NCI-H1930 (cell line): Measurements from ENCODE around the gene SYT7.

Experiments
- DNase-seq, 2 experiments: peaks; one replicate each; lab custom pipeline; 2025; lab: John Stamatoyannopoulos, UW

SYT7 gene

DNA sequence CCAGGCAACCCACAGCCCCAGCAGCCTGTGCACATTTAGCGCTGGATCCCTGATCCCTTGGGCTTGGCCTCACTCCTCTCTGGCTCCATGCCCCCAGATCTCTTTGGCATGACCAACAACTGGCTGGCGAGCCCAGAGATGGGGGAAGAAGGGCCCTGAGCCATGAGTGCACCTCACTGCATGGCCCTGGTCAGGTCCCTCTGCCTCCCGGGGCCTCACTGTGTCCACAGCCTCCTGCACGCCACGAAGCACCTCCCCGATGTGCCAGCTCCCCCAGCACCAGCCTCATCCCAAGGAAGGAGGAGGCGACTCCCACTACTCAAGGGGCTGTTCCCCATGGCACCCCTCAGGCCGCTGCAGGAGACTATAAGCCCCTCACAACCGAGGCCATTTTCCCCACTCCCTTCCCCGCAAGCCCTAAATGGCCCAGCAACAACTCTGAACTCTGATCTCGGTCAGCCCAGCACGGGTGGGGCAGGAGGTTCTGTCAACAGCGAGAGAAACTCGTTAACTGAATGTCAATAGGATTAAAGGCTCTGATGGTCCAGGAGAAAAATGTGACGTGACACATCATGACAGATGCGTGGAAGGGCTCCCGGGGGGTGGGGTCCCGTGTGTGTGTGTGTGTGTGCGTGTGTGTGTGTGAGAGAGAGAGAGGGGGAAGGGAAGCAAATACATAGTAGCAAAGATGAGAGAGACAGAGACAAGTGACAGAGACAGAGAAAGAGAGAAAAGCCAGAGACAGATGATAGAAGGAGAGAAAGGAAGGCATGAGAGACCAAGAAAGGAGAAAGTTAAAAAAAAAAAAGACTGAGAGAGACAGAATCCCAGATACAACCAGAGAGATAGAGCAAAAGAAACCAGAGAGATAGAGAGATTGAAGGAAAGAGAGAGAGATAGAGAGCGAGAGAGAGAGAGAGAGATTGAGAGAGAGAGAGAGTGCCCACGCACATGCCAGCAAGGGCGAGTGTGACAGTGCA, 28.4 kb upstream of the SYT7 start:
- DNase-seq, result no peak

DNA sequence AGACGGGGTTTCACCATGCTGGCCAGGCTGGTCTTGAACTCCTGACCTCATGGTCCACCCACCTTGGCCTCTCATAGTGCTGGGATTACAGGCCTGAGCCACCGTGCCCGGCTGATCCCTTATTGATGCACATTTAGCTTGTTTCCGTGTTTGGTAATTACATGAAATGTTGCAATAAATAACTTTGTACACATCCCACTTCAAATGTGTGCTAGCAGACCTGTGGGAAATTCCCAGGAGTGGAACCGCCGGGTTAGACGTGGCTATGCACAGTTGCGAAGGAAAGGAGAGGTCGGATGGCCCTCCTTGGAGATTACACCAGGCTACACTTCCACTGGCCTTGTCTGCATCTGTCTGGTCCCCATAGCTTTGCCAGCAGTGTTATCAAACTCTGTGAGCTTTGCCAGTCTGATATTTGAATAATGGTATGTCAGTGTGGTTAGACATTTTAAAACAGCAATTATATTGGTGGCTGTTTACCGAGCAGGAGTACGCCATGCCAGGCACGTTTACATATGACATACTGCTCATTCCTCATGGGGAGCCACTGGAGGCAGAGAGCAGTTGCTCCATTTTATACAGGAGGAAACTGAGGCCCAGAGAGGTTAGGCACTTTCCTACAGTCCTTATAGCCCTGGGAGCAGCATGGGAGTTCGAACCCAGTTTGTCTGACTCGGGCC, 27.2 kb upstream of the SYT7 start:
- no peak for DNase-seq

DNA sequence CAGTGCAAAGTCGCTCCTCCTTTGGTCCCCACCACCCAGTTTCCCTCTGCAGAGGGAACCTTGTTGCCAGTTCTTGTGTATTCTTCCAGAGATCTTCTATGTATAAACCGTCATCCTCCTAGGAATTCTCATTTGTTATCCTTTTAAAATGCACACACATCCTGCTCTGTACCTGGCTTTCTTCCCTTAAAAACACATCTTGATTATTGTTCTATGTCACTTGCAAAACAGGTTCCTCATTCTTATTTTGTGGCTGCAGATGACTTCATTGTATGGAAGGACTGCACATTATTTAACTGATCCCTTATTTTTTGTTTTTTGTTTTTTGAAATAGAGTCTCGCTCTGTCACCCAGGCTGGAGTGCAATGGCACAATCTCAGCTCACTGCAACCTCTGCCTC, 26.6 kb upstream of the SYT7 start:
- DNase-seq, result no peak

DNA sequence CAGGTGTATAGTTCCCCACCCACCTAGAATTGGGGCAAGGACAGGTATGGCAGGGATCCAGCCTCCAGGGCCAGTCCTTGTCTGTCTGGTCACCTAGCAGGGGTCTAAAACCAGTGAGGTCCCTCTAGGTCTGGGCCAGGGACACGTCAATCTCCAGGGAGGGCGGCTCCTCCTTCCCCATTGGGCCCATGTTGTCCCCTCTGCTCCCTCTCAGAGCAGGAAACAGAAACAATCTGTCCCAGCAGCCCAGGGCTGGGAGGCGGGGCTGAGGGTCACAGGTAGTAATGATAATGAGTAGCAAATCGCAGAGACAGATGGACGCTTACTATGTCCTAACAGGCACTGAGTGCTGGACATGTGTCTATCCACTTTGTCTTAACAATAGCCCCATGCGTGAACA, 22.8 kb upstream of the SYT7 start:
- no peak for DNase-seq

DNA sequence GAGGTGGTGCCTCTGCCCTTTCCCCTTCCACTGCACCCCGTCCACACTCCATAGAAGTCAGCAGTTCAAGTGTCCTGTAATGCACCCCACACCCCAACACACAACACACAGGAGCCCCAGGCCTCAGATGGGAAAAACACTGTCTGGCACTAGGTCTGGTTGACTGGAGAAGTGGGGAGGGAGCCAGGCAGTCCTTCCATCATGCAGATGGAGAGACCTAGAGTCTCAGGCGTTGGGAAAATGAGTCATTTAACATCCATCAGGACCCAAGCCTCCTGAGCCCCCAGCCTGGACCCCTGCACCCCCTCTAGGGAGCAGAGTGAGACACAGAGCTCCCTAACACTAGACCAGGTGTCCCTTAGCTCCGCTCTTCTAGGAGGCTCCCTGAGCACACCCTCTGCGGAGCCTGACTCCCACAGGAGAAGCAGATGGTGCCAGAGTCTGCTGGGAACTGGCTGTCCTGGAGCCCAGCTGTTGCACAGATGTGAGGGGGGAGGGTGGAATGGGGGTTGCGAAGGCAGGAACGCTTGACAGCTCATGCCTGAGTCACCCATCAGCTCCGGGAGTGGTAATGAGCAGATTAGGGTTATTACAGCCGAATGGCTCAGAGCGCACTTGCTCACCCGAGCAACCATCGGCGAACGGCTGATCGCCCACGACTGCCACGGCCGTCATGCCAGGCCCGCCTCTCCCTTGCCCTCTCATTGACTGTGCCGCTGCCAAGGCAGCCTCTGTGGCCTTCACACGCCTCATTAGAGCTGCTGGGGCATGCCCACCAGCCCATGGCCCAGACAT, 22.1 kb upstream of the SYT7 start:
- DNase-seq, result no peak

DNA sequence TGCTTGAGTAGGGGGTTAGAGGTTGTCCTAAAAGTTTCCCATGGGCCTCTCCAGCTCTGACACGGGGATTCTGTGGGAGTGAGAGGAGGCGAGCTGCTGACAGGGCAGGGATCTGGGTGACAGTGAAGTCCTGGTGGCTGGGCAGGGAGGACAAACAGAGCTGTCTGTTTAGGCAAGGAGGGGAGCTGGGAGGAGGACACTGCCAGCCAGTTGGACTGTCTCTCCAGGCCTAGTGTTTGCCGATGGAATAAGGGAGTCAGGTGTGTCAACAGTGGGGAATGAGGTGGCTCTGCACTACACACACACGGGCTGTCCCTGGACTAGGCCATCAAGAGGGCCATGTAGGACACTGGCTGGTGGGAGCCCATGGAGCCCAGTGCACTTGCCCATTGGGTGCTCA, 20.6 kb upstream of the SYT7 start:
- peak in 1 of 2 experiments; percentile 14 for DNase-seq

DNA sequence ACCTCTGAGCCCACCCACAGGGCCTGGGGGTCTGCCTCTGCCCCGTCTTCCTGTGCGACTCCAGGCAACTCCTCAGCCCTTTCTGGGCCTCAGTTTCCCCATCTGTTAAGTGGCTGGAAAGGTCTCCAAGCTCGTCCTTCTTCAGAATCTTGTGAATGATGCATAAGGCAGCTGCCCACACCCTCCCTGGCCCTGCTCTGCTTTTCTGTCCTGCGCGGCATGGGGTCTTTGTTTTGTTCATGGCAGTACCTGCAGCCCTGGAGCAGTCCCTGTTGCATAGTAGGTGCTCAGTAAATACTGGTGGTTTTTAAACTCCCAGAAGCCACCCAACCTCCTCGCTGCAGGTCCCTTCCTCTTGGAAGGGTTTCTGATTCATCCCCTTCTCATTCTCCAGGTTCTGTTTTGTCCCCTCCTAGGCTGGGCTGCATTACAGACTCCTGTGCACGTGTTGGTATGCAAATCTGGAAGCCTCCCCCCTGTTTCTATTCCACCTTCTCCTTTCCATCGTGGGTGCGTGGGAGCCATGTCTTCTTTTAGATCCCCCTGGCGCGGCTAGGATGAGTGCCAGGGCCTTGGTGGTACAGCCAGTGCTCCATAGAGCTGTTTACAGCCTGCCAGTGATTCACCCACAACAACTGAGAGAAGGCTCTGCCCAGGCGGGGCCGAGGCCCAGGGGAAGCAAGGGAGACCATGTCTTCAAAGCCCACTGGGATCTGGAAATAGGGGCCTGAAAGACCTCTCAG, 19.3 kb upstream of the SYT7 start:
- DNase-seq, result no peak

DNA sequence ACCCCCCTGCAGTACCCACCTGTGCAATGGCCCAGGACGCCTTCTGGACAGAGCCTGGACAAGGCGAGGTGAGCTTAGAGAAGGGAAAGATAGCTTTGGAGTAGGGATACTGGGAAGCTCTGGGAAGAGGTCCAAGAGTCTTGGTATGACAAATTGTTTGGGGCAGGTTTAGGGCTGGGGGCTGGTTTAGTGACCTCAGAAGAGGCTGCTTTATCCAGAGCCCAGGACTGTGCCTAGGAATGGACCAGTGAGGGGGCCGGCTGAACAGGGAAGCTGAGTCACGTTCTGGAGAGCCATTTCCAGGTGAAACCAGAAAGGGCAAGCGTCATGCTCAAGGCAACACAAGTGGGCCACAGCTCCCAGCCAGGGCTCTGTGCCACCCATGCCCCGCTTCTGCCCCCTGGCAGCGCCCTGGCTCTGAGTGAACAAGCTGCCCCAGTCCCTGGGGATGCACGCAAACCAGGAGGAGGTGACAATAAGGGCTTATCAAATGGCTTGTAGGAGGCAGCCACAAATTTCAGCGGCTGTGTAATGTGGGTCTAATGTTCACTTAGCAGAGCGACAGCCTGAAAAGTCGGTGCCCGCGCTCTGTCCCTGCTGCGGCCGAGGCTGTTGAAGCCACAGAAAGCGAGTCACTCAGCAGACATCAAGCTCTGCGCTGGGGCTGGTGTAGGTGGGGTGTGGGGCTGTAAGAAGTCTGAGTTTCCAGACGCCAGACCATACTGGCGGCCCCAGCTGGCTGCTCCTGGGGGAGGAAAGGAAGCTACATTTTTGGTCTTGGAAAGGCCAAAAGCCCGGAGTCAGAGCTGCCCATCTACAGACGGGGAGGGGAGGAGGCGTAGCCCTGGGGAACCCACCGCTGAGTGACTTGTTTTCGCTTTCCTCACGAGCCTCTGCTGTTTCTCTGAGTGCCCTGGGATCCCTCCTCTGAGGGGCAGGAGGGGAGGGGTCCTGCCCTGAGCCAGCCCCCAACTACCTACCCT, 18.3 kb upstream of the SYT7 start:
- no peak for DNase-seq

DNA sequence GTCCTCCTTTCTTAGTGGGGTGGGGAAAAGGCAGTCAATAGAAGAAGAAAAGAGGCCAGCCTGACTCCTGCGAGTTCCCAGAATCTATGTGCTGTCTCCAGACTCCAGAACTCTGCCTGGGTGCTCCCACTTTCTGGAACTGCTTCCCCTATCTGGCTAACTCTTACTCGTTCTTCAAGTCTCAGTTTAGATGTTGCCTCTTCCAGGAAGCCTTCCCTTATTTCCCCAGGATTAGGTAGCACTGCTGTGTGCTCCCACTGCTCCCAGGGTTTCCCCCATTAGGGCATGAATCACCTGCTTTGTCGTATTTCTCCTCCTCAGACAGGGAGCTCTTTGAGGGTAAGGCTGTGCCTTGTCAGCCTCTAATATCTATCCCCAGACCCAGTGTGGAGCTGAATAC, 17.5 kb upstream of the SYT7 start:
- no peak for DNase-seq

DNA sequence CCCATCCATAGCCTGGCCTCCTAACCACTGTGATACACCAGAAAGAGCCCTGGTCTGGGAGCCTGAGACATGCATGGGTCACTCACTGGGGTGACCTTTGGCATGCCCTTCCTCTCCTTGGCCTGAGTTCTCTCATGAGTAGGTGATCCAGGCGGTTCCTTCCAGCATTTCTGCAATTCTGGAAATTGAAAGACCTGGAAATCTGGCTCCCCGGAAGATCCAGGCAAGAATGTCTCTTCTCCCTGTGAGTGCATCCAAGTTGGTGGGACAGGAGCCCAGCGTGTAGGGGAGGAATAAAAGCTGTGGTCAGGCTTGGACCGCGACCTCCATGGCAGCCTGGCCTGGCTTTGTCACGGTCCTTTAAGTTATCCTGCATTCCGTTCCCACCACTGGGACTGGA, 16.1 kb upstream of the SYT7 start:
- DNase-seq, result no peak

DNA sequence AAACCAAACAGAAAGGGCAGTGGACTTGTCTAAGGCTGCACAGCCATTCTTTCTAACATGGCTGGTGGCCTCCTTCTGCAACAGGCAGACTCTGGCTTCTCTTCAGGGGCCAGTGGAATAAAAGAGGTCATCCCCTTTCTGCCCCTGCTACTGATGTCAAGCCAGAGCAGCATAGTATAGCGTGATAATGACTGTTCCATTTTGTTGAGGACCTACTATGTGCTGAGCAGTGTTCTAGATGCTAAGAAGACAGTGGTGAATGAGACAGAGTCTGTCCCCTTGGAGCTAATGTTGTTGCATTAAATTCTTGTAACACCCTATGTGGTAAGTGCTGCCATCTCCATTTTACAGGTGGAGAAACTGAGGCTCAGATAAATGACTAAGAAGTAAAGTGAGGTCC, 15.7 kb upstream of the SYT7 start:
- DNase-seq, result no peak

DNA sequence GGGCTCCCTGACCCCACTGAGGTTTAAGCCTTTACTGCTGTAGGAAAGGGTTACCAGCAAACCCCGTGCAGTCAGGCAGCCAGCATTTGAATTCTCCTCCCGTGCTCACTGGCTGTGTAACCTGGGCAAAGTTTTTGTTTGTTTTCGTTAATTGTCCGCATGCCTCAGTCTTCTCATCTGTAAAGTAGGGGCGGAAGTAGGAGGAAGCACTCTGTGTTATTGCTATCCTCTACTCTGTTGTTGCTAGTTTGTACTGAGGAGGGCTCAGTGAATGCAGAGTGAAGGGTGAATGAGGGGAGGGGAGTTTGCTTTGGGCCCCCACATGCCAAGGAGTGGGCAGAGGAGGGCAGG, 14.0 kb upstream of the SYT7 start:
- DNase-seq, result no peak

DNA sequence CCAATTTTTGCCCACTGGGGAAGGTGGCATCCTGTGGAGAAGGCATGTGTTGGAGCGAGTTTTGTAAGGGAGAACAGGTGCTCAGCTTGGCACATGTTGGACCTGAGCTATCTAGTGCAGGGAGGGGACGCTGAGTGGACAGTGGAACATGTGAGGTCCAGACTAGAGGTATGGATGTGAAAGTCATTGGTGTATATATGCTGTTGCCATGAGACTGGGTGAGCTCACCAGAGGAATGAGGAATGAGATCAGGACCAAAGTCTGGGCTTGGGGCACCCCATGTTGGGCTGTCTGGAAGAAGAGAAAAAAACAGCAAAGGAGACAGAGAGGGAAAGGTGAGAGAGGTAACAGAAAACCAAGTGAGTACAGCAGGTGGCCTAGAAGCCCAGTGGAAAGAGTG, 12.3 kb upstream of the SYT7 start:
- DNase-seq, result no peak

DNA sequence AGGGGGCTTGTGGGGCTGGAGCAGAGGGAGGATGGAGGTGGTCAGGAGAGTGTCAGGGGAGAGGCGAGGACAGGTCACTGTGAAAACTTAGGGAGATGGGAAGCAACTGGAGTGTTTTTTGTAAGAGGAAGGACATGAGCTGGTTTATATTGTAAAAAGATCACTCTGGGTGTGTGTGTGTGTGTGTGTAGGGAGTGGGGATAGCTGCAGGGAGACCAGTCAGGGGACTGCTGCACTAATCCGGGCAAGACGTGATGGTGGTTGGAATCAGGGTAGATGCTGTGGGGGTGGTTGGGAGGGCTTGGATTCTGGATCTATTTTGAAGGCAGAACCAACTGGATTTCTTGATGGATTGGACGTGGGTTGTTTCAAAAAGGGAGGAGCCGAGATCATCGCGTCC, 11.3 kb upstream of the SYT7 start:
- no peak for DNase-seq

DNA sequence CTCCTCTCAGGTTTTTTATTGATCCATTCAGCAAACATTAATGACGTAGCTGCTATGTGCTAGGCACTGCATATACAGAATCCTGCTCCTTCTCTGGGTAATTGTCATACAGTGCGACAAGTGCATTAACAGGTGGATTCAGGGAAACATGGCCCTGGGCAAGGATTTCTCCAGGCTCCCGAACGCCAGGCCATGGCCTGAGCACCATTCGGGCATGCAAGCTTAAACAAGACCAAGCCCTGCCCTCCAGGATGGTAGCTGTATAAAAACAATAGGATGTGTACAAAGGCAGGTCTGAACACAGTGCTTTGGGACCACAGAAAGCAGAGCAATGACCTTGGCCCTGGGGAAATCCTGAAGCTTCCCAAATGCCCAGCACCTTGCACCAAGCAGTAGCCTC, 9.1 kb upstream of the SYT7 start:
- DNase-seq, result no peak

DNA sequence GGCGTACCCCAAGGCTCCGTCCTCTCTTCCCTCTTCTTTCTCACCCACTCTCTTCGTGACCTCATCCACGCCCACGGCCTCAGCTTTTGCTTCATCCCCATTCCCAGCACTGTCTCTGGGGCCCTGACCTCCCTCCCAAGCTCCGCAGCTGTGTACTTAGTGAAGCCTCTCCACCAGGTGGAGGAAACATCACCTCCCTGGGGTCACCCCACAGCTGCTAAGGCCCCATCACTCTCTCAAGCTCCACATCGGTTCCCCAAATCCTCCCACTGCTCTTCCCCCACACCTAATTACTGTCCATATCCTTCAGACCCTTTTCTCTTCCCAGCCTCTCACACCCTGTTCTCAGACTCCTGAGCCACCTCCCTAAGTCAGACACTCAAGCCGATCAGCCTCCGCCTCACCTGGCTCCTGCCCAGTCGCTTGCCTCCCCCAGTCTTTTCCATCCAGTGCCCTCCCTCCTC, 7.9 kb upstream of the SYT7 start:
- no peak for DNase-seq

DNA sequence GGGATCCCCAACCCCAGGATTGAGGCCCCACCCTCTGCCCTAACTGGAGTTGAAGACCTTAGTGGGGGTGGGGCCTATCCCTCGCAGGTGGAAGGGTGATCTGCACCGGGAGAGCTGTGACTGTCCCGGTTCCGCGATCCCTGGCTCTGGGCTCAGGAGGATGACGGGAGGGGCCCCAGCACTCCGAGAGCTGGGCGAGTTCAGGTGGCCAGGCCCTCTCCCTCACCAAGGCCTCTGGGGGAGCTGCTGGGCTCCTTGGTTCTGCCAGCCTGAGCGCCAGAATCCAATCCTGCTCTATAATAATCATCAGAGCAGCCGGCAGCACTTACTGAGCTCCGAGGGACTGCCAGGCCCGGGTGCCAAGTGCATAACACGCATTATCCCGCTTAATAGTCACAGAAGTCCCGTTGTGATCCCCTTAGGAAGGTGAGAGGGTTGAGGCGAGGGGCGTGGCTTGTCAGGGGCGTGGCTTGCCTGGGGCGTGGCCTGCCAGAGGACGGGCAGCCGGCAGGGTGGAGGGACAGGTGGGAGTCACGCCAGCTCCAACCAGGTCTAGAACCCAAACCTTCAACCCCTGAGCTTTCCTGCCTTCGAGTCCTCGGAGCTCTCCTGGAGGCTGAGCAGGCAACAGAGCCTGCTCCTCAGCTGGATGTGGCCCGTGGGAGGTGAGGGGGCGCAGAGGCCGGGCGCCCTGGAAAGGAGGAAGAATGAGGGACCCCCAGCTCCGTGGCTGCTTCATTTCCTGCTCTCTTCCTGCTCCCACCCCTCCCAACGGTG, 7.3 kb upstream of the SYT7 start:
- DNase-seq, result peak; percentile 43 to 46

DNA sequence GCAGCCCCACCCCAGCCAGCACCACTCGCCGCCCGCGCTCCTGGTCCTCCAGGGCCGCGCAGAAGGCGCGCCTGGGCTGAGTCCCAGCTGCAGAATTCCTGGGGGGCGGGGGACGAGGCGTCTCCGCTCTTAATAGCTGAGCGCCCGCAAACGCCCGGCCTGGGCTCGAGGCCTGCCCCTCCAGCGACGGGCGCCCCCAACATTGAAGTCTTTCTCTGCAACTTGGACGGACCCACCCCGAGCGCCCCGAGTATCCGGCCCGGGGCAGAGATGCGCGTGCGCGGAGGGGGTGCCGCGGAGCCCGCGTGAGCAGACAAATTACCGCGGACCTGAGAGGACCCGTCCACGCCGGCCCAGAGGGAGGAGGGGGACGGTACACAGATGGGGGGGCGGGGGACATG, 6.7 kb upstream of the SYT7 start:
- no peak for DNase-seq

DNA sequence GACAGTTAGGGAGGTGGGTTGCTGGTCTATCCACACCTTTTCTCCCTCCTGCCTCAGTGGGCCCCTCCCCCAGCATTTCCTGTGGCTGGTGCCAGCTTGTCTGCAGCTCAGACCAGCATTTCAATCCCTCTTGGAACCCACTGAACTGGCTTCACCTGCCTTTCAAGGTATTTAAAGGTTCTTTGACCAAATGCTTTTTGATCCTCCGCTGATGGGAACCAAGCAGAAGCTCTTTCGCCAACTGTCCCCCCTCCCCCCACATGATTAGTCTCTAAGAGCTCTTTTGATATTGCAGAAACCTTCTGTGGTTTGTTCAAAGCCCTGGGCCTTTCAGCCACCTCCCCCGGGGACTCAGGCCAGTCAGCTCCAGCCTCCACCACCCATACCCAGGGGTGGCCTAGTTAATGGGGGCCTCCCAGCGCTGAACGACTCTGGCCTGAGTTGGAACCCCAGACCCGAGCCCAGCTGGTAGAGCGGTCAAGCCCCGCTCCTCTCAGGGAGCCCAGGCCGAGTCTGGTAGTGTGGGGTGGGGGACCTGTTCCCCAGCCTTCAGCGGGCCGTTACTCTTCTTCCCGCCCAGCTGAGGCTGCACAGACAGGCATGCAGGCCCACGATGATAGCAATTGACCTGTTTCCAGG, 6.0 kb upstream of the SYT7 start:
- no peak for DNase-seq
